Testis (tissue), 2 donors: ENCODE results near the gene ZNF239.

Experiments used
- CTCF ChIP-seq, 3 experiments: fragments of 450-650 bp in 2 of 3; fragments of 200-600 bp in 1 of 3; sonication (generic) in 1 of 3; IDR thresholded peaks; one replicate each; pipeline ENCODE4 v1.5.1; 2016 to 2019; ENCODE audit warnings: antibody characterized with exemption in 3 of 3, mild to moderate bottlenecking in 2 of 3, moderate library complexity in 1 of 3
- POLR2A ChIP-seq: fragments of 450-650 bp; IDR thresholded peaks from one replicate; pipeline ENCODE4 v1.6.1; 2017; ENCODE audit warnings: antibody characterized with exemption, mild to moderate bottlenecking, moderate library complexity

DNA sequence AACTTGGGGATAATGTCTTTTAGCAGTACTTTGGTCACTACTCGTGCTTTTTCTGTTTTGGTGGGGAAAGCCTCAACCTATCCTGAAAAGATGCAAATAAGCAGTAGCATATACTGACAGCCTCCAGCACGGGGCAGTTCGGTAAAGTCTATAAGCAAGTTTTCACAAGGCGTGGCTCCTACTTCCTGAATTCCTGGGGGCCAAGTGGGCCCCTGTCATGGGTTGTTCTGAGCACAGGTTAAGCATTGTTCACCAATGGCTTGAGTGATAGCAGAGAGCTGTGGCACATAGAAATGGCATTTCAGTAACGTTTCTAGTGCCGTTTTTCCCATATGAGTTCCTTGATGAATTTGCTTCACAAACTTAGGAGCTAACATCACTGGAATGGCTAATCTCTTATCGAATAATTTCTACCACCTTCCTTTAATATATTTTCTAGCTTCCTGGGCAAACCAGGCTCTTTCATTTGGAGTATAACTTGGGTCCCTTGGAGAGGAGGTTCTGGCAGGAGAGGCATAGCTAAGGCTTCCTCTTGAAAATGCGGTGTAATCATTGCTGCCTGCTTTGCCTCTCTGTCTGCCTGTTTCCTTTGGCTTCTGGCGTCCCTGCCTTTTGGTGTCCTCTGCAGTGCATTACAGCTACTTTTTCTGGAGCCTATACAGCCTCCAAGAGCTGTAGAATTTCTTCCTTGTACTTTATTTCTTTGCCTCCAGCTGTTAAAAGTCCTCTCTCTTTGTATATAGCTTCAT lies 11.7 kb upstream of the ZNF239 start:
- no peak for TF ChIP-seq CTCF (IDR thresholded peaks at IDR 0.05)
- TF ChIP-seq POLR2A, result no peak
